Mesenchymal stem cell (in vitro differentiated cells and primary cell): Measurements from ENCODE around the gene FSTL4.

Experiments
- DNase-seq: peaks from one replicate; pipeline ENCODE4 v3.0.0-alpha.2; 2013
- H2AFZ ChIP-seq: one replicate; pipeline ENCODE4 v1.6.1; 2013; ENCODE audit warnings: low read depth, mild to moderate bottlenecking, control low read depth, inconsistent platforms, low read length, moderate library complexity
- H2AK5ac ChIP-seq: 2 replicates; pipeline ENCODE4 v1.6.1; 2013; ENCODE audit warnings: low read length, moderate library complexity, mild to moderate bottlenecking, inconsistent platforms; ENCODE audit not compliant: severe bottlenecking
- H2BK120ac ChIP-seq: one replicate; pipeline ENCODE4 v1.6.1; 2013; ENCODE audit warnings: low read depth, mild to moderate bottlenecking, inconsistent platforms, low read length, moderate library complexity
- H2BK12ac ChIP-seq, 2 experiments: one replicate each; pipeline ENCODE4 v1.6.1; 2013; ENCODE audit warnings: inconsistent platforms in 2 of 2, low read length in 2 of 2, mild to moderate bottlenecking in 2 of 2, moderate library complexity in 2 of 2, control low read depth in 1 of 2
- H2BK15ac ChIP-seq: one replicate; pipeline ENCODE4 v1.6.1; 2013; ENCODE audit warnings: mild to moderate bottlenecking, low read depth, inconsistent platforms; ENCODE audit not compliant: poor library complexity, severe bottlenecking
- H2BK5ac ChIP-seq: 2 replicates; pipeline ENCODE4 v1.6.1; 2013; ENCODE audit warnings: low read depth, mild to moderate bottlenecking, low read length, control low read depth, inconsistent platforms; ENCODE audit not compliant: poor library complexity, severe bottlenecking
- H3K14ac ChIP-seq, 2 experiments: one replicate each; pipeline ENCODE4 v1.6.1; 2013; ENCODE audit warnings: inconsistent platforms in 2 of 2, low read length in 2 of 2, control low read depth in 1 of 2, mild to moderate bottlenecking in 1 of 2, moderate library complexity in 1 of 2
- H3K18ac ChIP-seq, 2 experiments: one replicate each; pipeline ENCODE4 v1.6.1; 2013; ENCODE audit warnings: inconsistent platforms in 2 of 2, low read length in 2 of 2, control low read depth in 1 of 2, low read depth in 1 of 2, mild to moderate bottlenecking in 1 of 2
- H3K23ac ChIP-seq, 2 experiments: one replicate each; pipeline ENCODE4 v1.6.1; 2013; ENCODE audit warnings: inconsistent platforms in 2 of 2, low read length in 2 of 2, mild to moderate bottlenecking in 2 of 2, moderate library complexity in 2 of 2, control low read depth in 1 of 2
- H3K27ac ChIP-seq: 2 replicates; pipeline ENCODE4 v1.5.1; 2013; ENCODE audit warnings: mild to moderate bottlenecking, moderate library complexity, low read length, control low read depth, inconsistent platforms; ENCODE audit not compliant: poor library complexity, severe bottlenecking
- H3K27me3 ChIP-seq, 2 experiments: 2 replicates each; pipeline versions ENCODE4 v1.6.1 to v1.7.0; 2013; ENCODE audit warnings: low read length in 2 of 2, mild to moderate bottlenecking in 2 of 2, moderate library complexity in 2 of 2, control low read depth in 1 of 2, inconsistent platforms in 1 of 2; ENCODE audit not compliant: control insufficient read depth in 1 of 2, insufficient read depth in 1 of 2
- H3K36me3 ChIP-seq, 2 experiments: 2 replicates each; pipeline versions ENCODE4 v1.6.1 to v1.7.0; 2013; ENCODE audit warnings: low read length in 2 of 2, control low read depth in 1 of 2, inconsistent platforms in 1 of 2, low read depth in 1 of 2, mild to moderate bottlenecking in 1 of 2; ENCODE audit not compliant: insufficient read depth in 2 of 2, control insufficient read depth in 1 of 2
- H3K4ac ChIP-seq, 2 experiments: one replicate each; pipeline ENCODE4 v1.6.1; 2013; ENCODE audit warnings: inconsistent platforms in 2 of 2, low read length in 2 of 2, mild to moderate bottlenecking in 2 of 2, moderate library complexity in 2 of 2, control low read depth in 1 of 2, low read depth in 1 of 2
- H3K4me1 ChIP-seq: 2 replicates; pipeline ENCODE4 v1.6.1; 2013; ENCODE audit warnings: low read depth, low read length, control low read depth; ENCODE audit not compliant: control insufficient read depth, insufficient read depth
- H3K4me2 ChIP-seq: 2 replicates; pipeline ENCODE4 v1.6.1; 2013; ENCODE audit warnings: low read length, mild to moderate bottlenecking, inconsistent platforms; ENCODE audit not compliant: poor library complexity, severe bottlenecking
- H3K4me3 ChIP-seq, 2 experiments: 2 replicates each; pipeline versions ENCODE4 v1.5.1 to v1.7.0; 2013; ENCODE audit warnings: low read length in 2 of 2, mild to moderate bottlenecking in 2 of 2, control low read depth in 1 of 2, low read depth in 1 of 2; ENCODE audit not compliant: insufficient read depth in 1 of 2
- H3K79me1 ChIP-seq: replicated peaks from 2 replicates; pipeline ENCODE4 v1.6.1; 2013; ENCODE audit warnings: mild to moderate bottlenecking, control low read depth, low read length, inconsistent platforms; ENCODE audit not compliant: poor library complexity, severe bottlenecking
- H3K9ac ChIP-seq: 2 replicates; pipeline ENCODE4 v1.7.0; 2013; ENCODE audit warnings: mild to moderate bottlenecking, low read length, moderate library complexity
- H3K9me3 ChIP-seq: 2 replicates; pipeline ENCODE4 v1.7.0; 2013; ENCODE audit warnings: mild to moderate bottlenecking, low read length; ENCODE audit not compliant: control insufficient read depth
- H4K8ac ChIP-seq: one replicate; pipeline ENCODE4 v1.6.1; 2013; ENCODE audit warnings: inconsistent platforms, mild to moderate bottlenecking, low read length, moderate library complexity
- H4K91ac ChIP-seq: one replicate; pipeline ENCODE4 v1.6.1; 2013; ENCODE audit warnings: mild to moderate bottlenecking, low read length, inconsistent platforms
- WGBS: methylation state at CpG from one replicate; pipeline ENCODE4 v1.1.7; 2013; ENCODE audit warnings: mixed read lengths; 5-methylcytosine and 5-hydroxymethylcytosine counted together

Gene FSTL4

DNA sequence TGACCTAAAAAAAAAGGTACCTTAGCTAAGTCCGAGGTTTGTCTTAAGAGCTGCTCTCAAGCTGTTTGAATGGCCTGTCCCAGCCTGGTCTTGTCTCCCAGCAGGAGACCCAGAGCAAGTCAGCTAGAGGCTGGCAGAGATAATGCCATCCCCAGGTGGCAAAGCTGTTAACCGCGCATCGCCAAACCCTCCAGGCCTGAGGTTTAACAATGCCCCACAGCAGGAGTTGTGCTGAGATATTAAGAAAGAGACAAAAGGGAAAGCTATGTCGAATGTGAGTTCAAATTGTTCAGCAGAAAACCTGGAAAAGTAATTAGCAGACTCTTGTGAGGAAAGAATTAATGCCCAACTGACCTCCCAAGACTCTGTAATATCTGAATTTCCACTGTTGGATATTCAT, 187.1 kb downstream of the FSTL4 start:
- Histone ChIP-seq H4K8ac (no peak overlapping the region), H3K9me3 (no peaks in the 10 kb centered on the region), H3K4me1 (peaks cover 7% of the 10 kb centered on the region), H3K4me3 (no peak overlapping the region), H3K36me3 (no peaks in the 10 kb centered on the region), H2AK5ac (no peak overlapping the region), H3K4me2 (no peak overlapping the region), H3K14ac (no peak overlapping the region), H2AFZ (no peak overlapping the region), H2BK5ac (no peak overlapping the region), H4K91ac (no peak overlapping the region), H3K4ac (no peak overlapping the region), H3K23ac (no peak overlapping the region), H3K79me1 (no peaks in the 10 kb centered on the region), H2BK12ac (no peak overlapping the region), H3K9ac (no peak overlapping the region), H2BK15ac (no peak overlapping the region), H3K27ac (no peak overlapping the region), H3K27me3 (peaks cover 37 to 71% of the 10 kb centered on the region in 2 experiments), H3K18ac (no peak overlapping the region), H2BK120ac (no peak overlapping the region)
- DNase-seq: no peak
- WGBS: 49% methylated on average over 5 of the region's 5 CpGs

- Histone ChIP-seq H3K36me3 (no peaks in the 10 kb centered on the region), H3K9ac (no peak overlapping the region), H3K27ac (no peak overlapping the region), H2BK5ac (no peak overlapping the region), H2BK120ac (no peak overlapping the region), H3K4ac (no peak overlapping the region), H4K91ac (no peak overlapping the region), H3K18ac (no peak overlapping the region), H3K9me3 (peaks cover 4% of the 10 kb centered on the region), H4K8ac (no peak overlapping the region), H3K4me3 (peak overlapping the region in 1 of 2 experiments; percentile 40), H3K27me3 (peaks cover 23 to 67% of the 10 kb centered on the region in 2 experiments), H3K23ac (no peak overlapping the region), H3K4me1 (peaks cover 7% of the 10 kb centered on the region), H3K79me1 (no peaks in the 10 kb centered on the region), H2AK5ac (no peak overlapping the region), H2BK15ac (no peak overlapping the region), H3K4me2 (no peak overlapping the region), H2AFZ (no peak overlapping the region), H2BK12ac (no peak overlapping the region), H3K14ac (no peak overlapping the region)
- WGBS: 29% methylated on average over 26 of the region's 30 CpGs
- peak; percentile 35 for DNase-seq
Observed at GRCh38 chr5:133423618-133424282, 188.6 kb downstream of the FSTL4 start.

DNA sequence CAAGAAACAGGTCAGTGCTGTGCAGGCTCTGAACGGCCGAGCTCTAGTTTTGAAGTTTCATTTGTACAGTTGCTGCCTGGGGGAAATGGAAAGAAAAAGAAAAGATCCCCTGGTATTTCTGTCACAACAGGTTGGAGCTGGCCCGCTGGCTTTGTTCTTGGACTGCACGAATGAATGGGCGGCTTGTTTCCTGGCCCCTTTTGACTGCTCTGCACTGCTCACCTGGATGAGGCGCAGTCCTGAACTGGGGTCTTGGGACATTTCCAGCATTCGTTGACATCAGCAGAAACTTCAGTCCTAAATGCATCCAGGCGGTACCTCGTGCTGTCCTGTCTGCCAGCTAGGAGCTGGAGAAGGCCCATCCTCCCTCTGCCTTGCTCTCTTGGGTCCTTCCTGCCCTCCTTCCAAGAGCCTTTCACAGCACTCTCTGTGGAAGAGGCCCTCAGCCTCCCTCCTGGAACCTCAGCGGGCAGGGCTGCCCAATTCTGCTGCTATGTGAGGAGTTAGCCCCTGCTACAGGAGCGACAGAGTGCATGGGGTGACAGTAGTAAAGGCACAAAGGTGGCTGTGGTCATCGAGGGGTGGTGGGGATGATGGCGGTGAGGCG, 189.2 kb downstream of the FSTL4 start:
- WGBS: 87% methylated on average over 14 of the region's 14 CpGs

GRCh38 chr5:133421806-133422205, 190.5 kb downstream of the FSTL4 start:
- no peak overlapping the region for H3K14ac ChIP-seq
- H4K8ac ChIP-seq: no peak overlapping the region
- H3K4me1 ChIP-seq: peaks cover 7% of the 10 kb centered on the region
- 74% methylated on average over 5 of the region's 5 CpGs for WGBS
- no peak overlapping the region for H3K27ac ChIP-seq
- H3K4me2 ChIP-seq: no peak overlapping the region
- no peak overlapping the region for H3K18ac ChIP-seq
- H3K79me1 ChIP-seq: no peaks in the 10 kb centered on the region
- no peak overlapping the region for H3K4me3 ChIP-seq
- H3K9ac ChIP-seq: no peak overlapping the region
- H3K9me3 ChIP-seq: peaks cover 4% of the 10 kb centered on the region
- H2BK5ac ChIP-seq: no peak overlapping the region
- no peak overlapping the region for H4K91ac ChIP-seq
- no peak overlapping the region for H2BK120ac ChIP-seq
- no peak for DNase-seq
- no peak overlapping the region for H2AK5ac ChIP-seq
- no peaks in the 10 kb centered on the region for H3K36me3 ChIP-seq
- H3K4ac ChIP-seq: no peak overlapping the region
- H3K23ac ChIP-seq: no peak overlapping the region
- H2BK15ac ChIP-seq: no peak overlapping the region
- H2BK12ac ChIP-seq: no peak overlapping the region
- peaks cover 12 to 50% of the 10 kb centered on the region in 2 experiments for H3K27me3 ChIP-seq
- no peak overlapping the region for H2AFZ ChIP-seq

More for the DNA sequence above, 189.2 kb downstream of the FSTL4 start:
- H2BK15ac ChIP-seq: no peak overlapping the region
- H3K9me3 ChIP-seq: peaks cover 4% of the 10 kb centered on the region
- no peak overlapping the region for H3K9ac ChIP-seq
- no peak overlapping the region for H4K8ac ChIP-seq
- no peak overlapping the region for H2BK12ac ChIP-seq
- H2BK5ac ChIP-seq: no peak overlapping the region
- H3K4me3 ChIP-seq: peak overlapping the region in 1 of 2 experiments; percentile 40
- no peak overlapping the region for H3K14ac ChIP-seq
- H3K18ac ChIP-seq: no peak overlapping the region
- DNase-seq: no peak
- no peaks in the 10 kb centered on the region for H3K79me1 ChIP-seq
- no peak overlapping the region for H2AK5ac ChIP-seq
- H2AFZ ChIP-seq: no peak overlapping the region
- H3K23ac ChIP-seq: no peak overlapping the region
- H3K4me1 ChIP-seq: peaks cover 7% of the 10 kb centered on the region
- no peak overlapping the region for H4K91ac ChIP-seq
- no peaks in the 10 kb centered on the region for H3K36me3 ChIP-seq
- H3K4me2 ChIP-seq: no peak overlapping the region
- H3K27me3 ChIP-seq: peaks cover 20 to 61% of the 10 kb centered on the region in 2 experiments
- no peak overlapping the region for H3K4ac ChIP-seq
- H3K27ac ChIP-seq: no peak overlapping the region
- H2BK120ac ChIP-seq: no peak overlapping the region
